Measurements from ENCODE around the gene CFAP77.

GRCh38 chr9:132364068-132364467, 45.9 kb upstream of the CFAP77 start:
- TF ChIP-seq EZH2phosphoT487 (IDR thresholded peaks at IDR 0.05; ENCODE audit: insufficient read depth, low read depth) (no peak), EZH2 (IDR thresholded peaks at IDR 0.05; ENCODE audit: insufficient read depth, poor library complexity, severe bottlenecking) (no peak)
